Liver (tissue), 9 donors: ENCODE results near the gene PEAK1. TPM values are rescaled to one million over a fixed set of nuclear protein-coding genes. Genes with fewer than 3 reads are reported as not detected.

Source experiments
- DNase-seq: peaks from one replicate; pipeline ENCODE4 v3.0.0-alpha.2; 2017; ENCODE audit warnings: low spot score
- H3K27ac ChIP-seq, 2 donors: one replicate each; pipeline ENCODE4 v1.7.0; 2013; ENCODE audit warnings: inconsistent platforms in 2 of 2, low read length in 2 of 2, control low read depth in 1 of 2, low read depth in 1 of 2, mild to moderate bottlenecking in 1 of 2
- H3K27me3 ChIP-seq, 4 donors: one replicate each; pipeline versions ENCODE4 v1.6.1 to v1.7.0; 2013; ENCODE audit warnings: low read length in 3 of 4, inconsistent platforms in 1 of 4, mild to moderate bottlenecking in 1 of 4, moderate library complexity in 1 of 4; ENCODE audit not compliant: control insufficient read depth in 4 of 4, insufficient read depth in 4 of 4
- H3K36me3 ChIP-seq, 4 donors: one replicate each; pipeline versions ENCODE4 v1.6.1 to v1.7.0; 2013; ENCODE audit warnings: low read length in 3 of 4, mild to moderate bottlenecking in 3 of 4, low read depth in 1 of 4, moderate library complexity in 1 of 4; ENCODE audit not compliant: control insufficient read depth in 4 of 4, insufficient read depth in 3 of 4
- H3K4me1 ChIP-seq, 4 donors: one replicate each; pipeline versions ENCODE4 v1.6.1 to v1.7.0; 2013; ENCODE audit warnings: low read length in 3 of 4, mild to moderate bottlenecking in 3 of 4, moderate library complexity in 1 of 4; ENCODE audit not compliant: control insufficient read depth in 4 of 4, insufficient read depth in 4 of 4
- H3K4me3 ChIP-seq, 3 donors: one replicate each; pipeline versions ENCODE4 v1.6.1 to v1.7.0; 2013; ENCODE audit warnings: low read length in 3 of 3, control low read depth in 1 of 3, low read depth in 1 of 3, mild to moderate bottlenecking in 1 of 3
- H3K9ac ChIP-seq, 2 donors: one replicate each; pipeline ENCODE4 v1.7.0; 2013; ENCODE audit warnings: low read length in 2 of 2, mild to moderate bottlenecking in 2 of 2, moderate library complexity in 2 of 2, control low read depth in 1 of 2, low read depth in 1 of 2
- H3K9me3 ChIP-seq, 4 donors: one replicate each; pipeline versions ENCODE4 v1.6.1 to v1.7.0; 2013; ENCODE audit warnings: low read length in 3 of 4; ENCODE audit not compliant: control insufficient read depth in 4 of 4
- EGR1 ChIP-seq, 2 donors: IDR thresholded peaks; 2 replicates each; pipeline ENCODE4 v1.6.1; 2016 to 2018; ENCODE audit warnings: antibody characterized with exemption in 2 of 2, low read depth in 2 of 2
- FOXA1 ChIP-seq: IDR thresholded peaks from 2 replicates; pipeline ENCODE4 v1.6.1; 2016; ENCODE audit warnings: antibody characterized with exemption
- FOXA2 ChIP-seq: IDR thresholded peaks from 2 replicates; pipeline ENCODE4 v1.6.1; 2016; ENCODE audit warnings: antibody characterized with exemption
- HNF4A ChIP-seq, 2 donors: conservative IDR thresholded peaks; 2 replicates each; pipeline ENCODE4 v1.6.1; 2016; ENCODE audit warnings: antibody characterized with exemption in 2 of 2, mild to moderate bottlenecking in 2 of 2
- HNF4G ChIP-seq: IDR thresholded peaks from 2 replicates; pipeline ENCODE4 v1.6.1; 2016; ENCODE audit warnings: antibody characterized with exemption
- JUND ChIP-seq, 2 donors: IDR thresholded peaks; 2 replicates each; pipeline ENCODE4 v1.6.1; 2016; ENCODE audit warnings: antibody characterized with exemption in 2 of 2
- NR2F2 ChIP-seq: IDR thresholded peaks from 2 replicates; pipeline ENCODE4 v1.6.1; 2016; ENCODE audit warnings: antibody characterized with exemption
- RAD21 ChIP-seq, 2 donors: IDR thresholded peaks; 2 replicates each; pipeline ENCODE4 v1.6.1; 2016; ENCODE audit warnings: antibody characterized with exemption in 2 of 2, mild to moderate bottlenecking in 2 of 2
- RXRA ChIP-seq, 2 donors: IDR thresholded peaks; 2 replicates each; pipeline ENCODE4 v1.6.1; 2017 to 2018; ENCODE audit warnings: antibody characterized with exemption in 2 of 2, mild to moderate bottlenecking in 1 of 2
- SP1 ChIP-seq: IDR thresholded peaks from 2 replicates; pipeline ENCODE4 v1.6.1; 2018; ENCODE audit warnings: antibody characterized with exemption, mild to moderate bottlenecking
- TAF1 ChIP-seq: conservative IDR thresholded peaks from 2 replicates; pipeline ENCODE4 v1.6.1; 2016; ENCODE audit warnings: antibody characterized with exemption, mild to moderate bottlenecking
- YY1 ChIP-seq: IDR thresholded peaks from 2 replicates; pipeline ENCODE4 v1.6.1; 2016; ENCODE audit warnings: antibody characterized with exemption, mild to moderate bottlenecking
- WGBS: extraction: QIAGEN DNeasy Blood & Tissue Kit; methylation state at CpG from one replicate; pipeline ENCODE4 v1.1.7; 2013; 5-methylcytosine and 5-hydroxymethylcytosine counted together
- polyA plus RNA-seq, 2 donors: library from polyadenylated mRNA; stranded (reverse) in 1 of 2; unstranded in 1 of 2; fragments of 200-250 nt in 1 of 2; fragments of >200 nt in 1 of 2; fragmentation: Nextera tagmentation in 1 of 2; extraction: Ambion mirVana in 1 of 2; gene quantifications; one replicate each; pipeline versions ENCODE4 v1.2.1 to v1.2.3, GENCODE V29; 2013 to 2015
- total RNA-seq, 2 donors: library from RNA; depleted of rRNA; stranded (reverse); fragments of >200 nt; gene quantifications; one replicate each; pipeline ENCODE4 v1.2.3, GENCODE V29; 2014
- TF ChIP-seq, protein P1 (sequence below): IDR thresholded peaks from 2 replicates; pipeline ENCODE4 v1.6.1; 2016; ENCODE audit warnings: antibody characterized with exemption
- TF ChIP-seq, protein P2 (sequence below): IDR thresholded peaks from 2 replicates; pipeline ENCODE4 v1.6.1; 2016; ENCODE audit warnings: antibody characterized with exemption, mild to moderate bottlenecking
- TF ChIP-seq, protein P3 (sequence below): IDR thresholded peaks from 2 replicates; pipeline ENCODE4 v1.6.1; 2016; ENCODE audit warnings: antibody characterized with exemption
- TF ChIP-seq, protein P4 (sequence below): IDR thresholded peaks from 2 replicates; pipeline ENCODE4 v1.6.1; 2016; ENCODE audit warnings: antibody characterized with exemption
- TF ChIP-seq, protein P5 (sequence below): fragments of 150-350 bp; IDR thresholded peaks from 2 replicates; pipeline ENCODE4 v1.5.1; 2017; ENCODE audit warnings: improper control_type of control experiment, low read depth, low read length; ENCODE audit not compliant: missing input control
- donor health status: healthy.
- donor health status: healthy.
- donor health status: healthy.
- donor health status: healthy.
- donor health status: healthy.

PEAK1 gene
- total and polyA plus RNA-seq, 4 donors, result 1.8 to 14.9 (median 5.8) TPM

DNA sequence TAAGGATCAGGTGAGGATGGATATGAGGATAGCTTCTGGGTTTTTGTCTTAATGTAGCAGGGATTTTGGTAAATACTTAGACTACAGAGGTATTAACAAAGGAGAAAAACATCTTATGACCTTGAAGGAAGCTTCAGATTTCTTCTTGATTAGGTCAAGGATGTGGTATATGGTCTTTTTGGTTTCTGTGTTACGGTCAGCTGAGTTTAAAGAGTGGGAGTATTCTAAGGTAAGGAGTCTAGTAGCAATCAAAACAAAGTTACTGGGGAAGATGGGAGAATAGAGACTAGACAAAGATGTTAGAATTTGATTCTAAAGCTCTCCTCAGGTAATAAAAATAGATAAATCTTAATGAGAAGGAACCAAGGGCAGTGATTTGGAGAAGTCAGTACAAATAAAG is 7.0 kb upstream of the PEAK1 start:
- no peak for TF ChIP-seq HNF4A (conservative IDR thresholded peaks at IDR 0.05)
- TF ChIP-seq, protein P1, sequence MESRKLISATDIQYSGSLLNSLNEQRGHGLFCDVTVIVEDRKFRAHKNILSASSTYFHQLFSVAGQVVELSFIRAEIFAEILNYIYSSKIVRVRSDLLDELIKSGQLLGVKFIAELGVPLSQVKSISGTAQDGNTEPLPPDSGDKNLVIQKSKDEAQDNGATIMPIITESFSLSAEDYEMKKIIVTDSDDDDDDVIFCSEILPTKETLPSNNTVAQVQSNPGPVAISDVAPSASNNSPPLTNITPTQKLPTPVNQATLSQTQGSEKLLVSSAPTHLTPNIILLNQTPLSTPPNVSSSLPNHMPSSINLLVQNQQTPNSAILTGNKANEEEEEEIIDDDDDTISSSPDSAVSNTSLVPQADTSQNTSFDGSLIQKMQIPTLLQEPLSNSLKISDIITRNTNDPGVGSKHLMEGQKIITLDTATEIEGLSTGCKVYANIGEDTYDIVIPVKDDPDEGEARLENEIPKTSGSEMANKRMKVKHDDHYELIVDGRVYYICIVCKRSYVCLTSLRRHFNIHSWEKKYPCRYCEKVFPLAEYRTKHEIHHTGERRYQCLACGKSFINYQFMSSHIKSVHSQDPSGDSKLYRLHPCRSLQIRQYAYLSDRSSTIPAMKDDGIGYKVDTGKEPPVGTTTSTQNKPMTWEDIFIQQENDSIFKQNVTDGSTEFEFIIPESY, result no peak
- TF ChIP-seq HNF4G, result no peak
- TF ChIP-seq NR2F2, result no peak
- H3K27me3 ChIP-seq, result no peaks in the 10 kb centered on the region
- no peak overlapping the region for H3K9ac ChIP-seq
- H3K9me3 ChIP-seq, result no peaks in the 10 kb centered on the region
- H3K4me3 ChIP-seq, result no peak overlapping the region
- no peaks in the 10 kb centered on the region for H3K36me3 ChIP-seq
- no peak for DNase-seq
- 88% methylated on average over 1 of the region's 1 CpG for WGBS
- no peak overlapping the region for H3K27ac ChIP-seq
- peaks cover 2 to 28% (median 16%) of the 10 kb centered on the region in 4 donors for H3K4me1 ChIP-seq

DNA sequence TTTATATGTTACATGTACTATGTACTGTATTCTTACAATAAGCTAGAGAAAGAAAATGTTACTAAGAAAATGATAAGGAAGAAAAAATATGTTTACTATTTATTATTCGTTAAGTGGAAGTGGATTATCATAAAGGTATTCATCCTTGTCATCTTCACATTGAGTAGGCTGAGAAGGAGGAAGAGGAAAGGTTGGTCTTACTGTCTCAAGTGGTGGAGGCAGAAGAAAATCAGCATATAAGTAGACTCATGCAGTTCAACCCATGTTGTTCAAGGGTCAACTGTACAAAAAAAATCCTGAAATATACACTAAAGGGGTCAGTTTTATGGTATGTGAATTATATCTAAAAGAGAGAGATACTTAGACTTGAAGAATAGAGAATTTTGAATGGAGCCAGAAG is 6.5 kb upstream of the PEAK1 start:
- Histone ChIP-seq H3K4me1 (peaks cover 2 to 33% (median 18%) of the 10 kb centered on the region in 4 donors), H3K9me3 (no peaks in the 10 kb centered on the region), H3K36me3 (no peaks in the 10 kb centered on the region), H3K9ac (no peak overlapping the region), H3K27me3 (no peaks in the 10 kb centered on the region), H3K4me3 (no peak overlapping the region), H3K27ac (no peak overlapping the region)
- no peak for DNase-seq
- 83% methylated on average over 1 of the region's 1 CpG for WGBS
- no peak for TF ChIP-seq SP1
- TF ChIP-seq, protein P2, sequence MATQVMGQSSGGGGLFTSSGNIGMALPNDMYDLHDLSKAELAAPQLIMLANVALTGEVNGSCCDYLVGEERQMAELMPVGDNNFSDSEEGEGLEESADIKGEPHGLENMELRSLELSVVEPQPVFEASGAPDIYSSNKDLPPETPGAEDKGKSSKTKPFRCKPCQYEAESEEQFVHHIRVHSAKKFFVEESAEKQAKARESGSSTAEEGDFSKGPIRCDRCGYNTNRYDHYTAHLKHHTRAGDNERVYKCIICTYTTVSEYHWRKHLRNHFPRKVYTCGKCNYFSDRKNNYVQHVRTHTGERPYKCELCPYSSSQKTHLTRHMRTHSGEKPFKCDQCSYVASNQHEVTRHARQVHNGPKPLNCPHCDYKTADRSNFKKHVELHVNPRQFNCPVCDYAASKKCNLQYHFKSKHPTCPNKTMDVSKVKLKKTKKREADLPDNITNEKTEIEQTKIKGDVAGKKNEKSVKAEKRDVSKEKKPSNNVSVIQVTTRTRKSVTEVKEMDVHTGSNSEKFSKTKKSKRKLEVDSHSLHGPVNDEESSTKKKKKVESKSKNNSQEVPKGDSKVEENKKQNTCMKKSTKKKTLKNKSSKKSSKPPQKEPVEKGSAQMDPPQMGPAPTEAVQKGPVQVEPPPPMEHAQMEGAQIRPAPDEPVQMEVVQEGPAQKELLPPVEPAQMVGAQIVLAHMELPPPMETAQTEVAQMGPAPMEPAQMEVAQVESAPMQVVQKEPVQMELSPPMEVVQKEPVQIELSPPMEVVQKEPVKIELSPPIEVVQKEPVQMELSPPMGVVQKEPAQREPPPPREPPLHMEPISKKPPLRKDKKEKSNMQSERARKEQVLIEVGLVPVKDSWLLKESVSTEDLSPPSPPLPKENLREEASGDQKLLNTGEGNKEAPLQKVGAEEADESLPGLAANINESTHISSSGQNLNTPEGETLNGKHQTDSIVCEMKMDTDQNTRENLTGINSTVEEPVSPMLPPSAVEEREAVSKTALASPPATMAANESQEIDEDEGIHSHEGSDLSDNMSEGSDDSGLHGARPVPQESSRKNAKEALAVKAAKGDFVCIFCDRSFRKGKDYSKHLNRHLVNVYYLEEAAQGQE, result no peak
- TF ChIP-seq FOXA2, result no peak
- TF ChIP-seq, protein P3, sequence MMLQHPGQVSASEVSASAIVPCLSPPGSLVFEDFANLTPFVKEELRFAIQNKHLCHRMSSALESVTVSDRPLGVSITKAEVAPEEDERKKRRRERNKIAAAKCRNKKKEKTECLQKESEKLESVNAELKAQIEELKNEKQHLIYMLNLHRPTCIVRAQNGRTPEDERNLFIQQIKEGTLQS, result no peak
- no peak for TF ChIP-seq FOXA1
- TF ChIP-seq NR2F2, result no peak
- no peak for TF ChIP-seq RAD21 (IDR thresholded peaks at IDR 0.05)
- TF ChIP-seq JUND (IDR thresholded peaks at IDR 0.05), result no peak
- TF ChIP-seq TAF1, result no peak
- TF ChIP-seq, protein P1, result no peak
- no peak for TF ChIP-seq HNF4G
- TF ChIP-seq, protein P4, sequence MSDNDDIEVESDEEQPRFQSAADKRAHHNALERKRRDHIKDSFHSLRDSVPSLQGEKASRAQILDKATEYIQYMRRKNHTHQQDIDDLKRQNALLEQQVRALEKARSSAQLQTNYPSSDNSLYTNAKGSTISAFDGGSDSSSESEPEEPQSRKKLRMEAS, result no peak
- TF ChIP-seq HNF4A (conservative IDR thresholded peaks at IDR 0.05), result no peak
- TF ChIP-seq YY1, result no peak
- TF ChIP-seq, protein P5, sequence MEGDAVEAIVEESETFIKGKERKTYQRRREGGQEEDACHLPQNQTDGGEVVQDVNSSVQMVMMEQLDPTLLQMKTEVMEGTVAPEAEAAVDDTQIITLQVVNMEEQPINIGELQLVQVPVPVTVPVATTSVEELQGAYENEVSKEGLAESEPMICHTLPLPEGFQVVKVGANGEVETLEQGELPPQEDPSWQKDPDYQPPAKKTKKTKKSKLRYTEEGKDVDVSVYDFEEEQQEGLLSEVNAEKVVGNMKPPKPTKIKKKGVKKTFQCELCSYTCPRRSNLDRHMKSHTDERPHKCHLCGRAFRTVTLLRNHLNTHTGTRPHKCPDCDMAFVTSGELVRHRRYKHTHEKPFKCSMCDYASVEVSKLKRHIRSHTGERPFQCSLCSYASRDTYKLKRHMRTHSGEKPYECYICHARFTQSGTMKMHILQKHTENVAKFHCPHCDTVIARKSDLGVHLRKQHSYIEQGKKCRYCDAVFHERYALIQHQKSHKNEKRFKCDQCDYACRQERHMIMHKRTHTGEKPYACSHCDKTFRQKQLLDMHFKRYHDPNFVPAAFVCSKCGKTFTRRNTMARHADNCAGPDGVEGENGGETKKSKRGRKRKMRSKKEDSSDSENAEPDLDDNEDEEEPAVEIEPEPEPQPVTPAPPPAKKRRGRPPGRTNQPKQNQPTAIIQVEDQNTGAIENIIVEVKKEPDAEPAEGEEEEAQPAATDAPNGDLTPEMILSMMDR, result no peak
- TF ChIP-seq RXRA (IDR thresholded peaks at IDR 0.05), result no peak
- no peak for TF ChIP-seq EGR1 (IDR thresholded peaks at IDR 0.05; ENCODE audit: low read depth in 2 of 2)
